ENCODE measurements around the gene SUPV3L1. TPM values are rescaled to one million over a fixed set of nuclear protein-coding genes. Genes with fewer than 3 reads are reported as not detected.

SUPV3L1 gene
- total RNA-seq, 3 donors from 2014 or later (not counting 1 experiment from before 2014, with no cell fraction given), result 56.6 to 104 (median 67.1) TPM

GRCh38 chr10:69145864-69146263 lies 34.2 kb upstream of the SUPV3L1 start:
- Histone ChIP-seq H3K9me3 (ENCODE audit: control insufficient read depth, insufficient read depth, low read length) (no peaks in the 10 kb centered on the region), H3K27me3 (ENCODE audit: control insufficient read depth, insufficient read depth, low read length) (no peaks in the 10 kb centered on the region), H3K4me1 (ENCODE audit: control insufficient read depth, insufficient read depth, low read length) (peaks cover 10% of the 10 kb centered on the region), H3K4me3 (ENCODE audit: low read length) (no peak overlapping the region), H3K36me3 (ENCODE audit: control insufficient read depth, insufficient read depth, low read length) (no peaks in the 10 kb centered on the region), H3K27ac (ENCODE audit: low read length) (no peak overlapping the region)
- Mint-ChIP-seq H3K36me3 (no peaks in the 10 kb centered on the region), H3K9me3 (no peaks in the 10 kb centered on the region), H3K4me3 (no peak overlapping the region), H3K27ac (peak overlapping the region; percentile 14 to 50), H3K27me3 (ENCODE audit: low read depth in 2 of 2) (no peaks in the 10 kb centered on the region), H3K4me1 (peaks cover 60 to 69% of the 10 kb centered on the region in 2 donors)
- no peak for TF ChIP-seq CTCF (IDR thresholded peaks at IDR 0.05)
- DNase-seq, result no peak
- no peak for ATAC-seq
- 98% methylated on average over 8 of the region's 8 CpGs for WGBS (ENCODE audit: insufficient coverage)
- intact Hi-C loops (cut with micrococcal nuclease), result no loop called here

GRCh38 chr10:69146759-69147158 lies 33.3 kb upstream of the SUPV3L1 start:
- intact Hi-C loops (cut with micrococcal nuclease), result no loop called here
- no peak for TF ChIP-seq CTCF (IDR thresholded peaks at IDR 0.05)
- no peaks in the 10 kb centered on the region for H3K36me3 ChIP-seq (ENCODE audit: control insufficient read depth, insufficient read depth, low read length)
- no peak for DNase-seq
- Mint-ChIP-seq H3K36me3 (no peaks in the 10 kb centered on the region), H3K4me1 (peaks cover 56 to 64% of the 10 kb centered on the region in 2 donors), H3K27me3 (ENCODE audit: low read depth in 2 of 2) (no peaks in the 10 kb centered on the region), H3K9me3 (no peaks in the 10 kb centered on the region), H3K27ac (peak overlapping the region; percentile 14 to 50), H3K4me3 (no peak overlapping the region)
- H3K27me3 ChIP-seq (ENCODE audit: control insufficient read depth, insufficient read depth, low read length), result no peaks in the 10 kb centered on the region
- H3K27ac ChIP-seq (ENCODE audit: low read length), result no peak overlapping the region
- no peaks in the 10 kb centered on the region for H3K9me3 ChIP-seq (ENCODE audit: control insufficient read depth, insufficient read depth, low read length)
- 20% methylated on average over 1 of the region's 2 CpGs for WGBS (ENCODE audit: insufficient coverage)
- no peak overlapping the region for H3K4me3 ChIP-seq (ENCODE audit: low read length)
- ATAC-seq, result no peak
- peaks cover 10% of the 10 kb centered on the region for H3K4me1 ChIP-seq (ENCODE audit: control insufficient read depth, insufficient read depth, low read length)

- H3K27ac Mint-ChIP-seq, result no peak overlapping the region
- 100% methylated on average over 2 of the region's 3 CpGs for WGBS (ENCODE audit: insufficient coverage)
- H3K9me3 ChIP-seq (ENCODE audit: control insufficient read depth, insufficient read depth, low read length), result no peaks in the 10 kb centered on the region
- no peak overlapping the region for H3K4me3 ChIP-seq (ENCODE audit: low read length)
- no peaks in the 10 kb centered on the region for H3K9me3 Mint-ChIP-seq
- intact Hi-C loops (cut with micrococcal nuclease), result no loop called here
- H3K36me3 ChIP-seq (ENCODE audit: control insufficient read depth, insufficient read depth, low read length), result peaks cover 4% of the 10 kb centered on the region
- no peaks in the 10 kb centered on the region for H3K36me3 Mint-ChIP-seq
- peaks cover 23 to 52% of the 10 kb centered on the region in 2 donors for H3K4me1 Mint-ChIP-seq
- H3K27me3 Mint-ChIP-seq (ENCODE audit: low read depth in 2 of 2), result no peaks in the 10 kb centered on the region
- no peak for TF ChIP-seq CTCF (IDR thresholded peaks at IDR 0.05)
- H3K4me3 Mint-ChIP-seq, result no peak overlapping the region
- H3K4me1 ChIP-seq (ENCODE audit: control insufficient read depth, insufficient read depth, low read length), result peaks cover 10% of the 10 kb centered on the region
- no peak for DNase-seq
- ATAC-seq, result no peak
- no peaks in the 10 kb centered on the region for H3K27me3 ChIP-seq (ENCODE audit: control insufficient read depth, insufficient read depth, low read length)
- no peak overlapping the region for H3K27ac ChIP-seq (ENCODE audit: low read length)
Measured at GRCh38 chr10:69151984-69152383, 28.1 kb upstream of the SUPV3L1 start.

- Mint-ChIP-seq H3K9me3 (no peaks in the 10 kb centered on the region), H3K36me3 (no peaks in the 10 kb centered on the region), H3K27ac (peak overlapping the region; percentile 31), H3K27me3 (ENCODE audit: low read depth in 2 of 2) (no peaks in the 10 kb centered on the region), H3K4me3 (no peak overlapping the region), H3K4me1 (peaks cover 18 to 46% of the 10 kb centered on the region in 2 donors)
- no peak overlapping the region for H3K27ac ChIP-seq (ENCODE audit: low read length)
- WGBS (ENCODE audit: insufficient coverage), result 93% methylated on average over 6 of the region's 6 CpGs
- no peak for ATAC-seq
- H3K27me3 ChIP-seq (ENCODE audit: control insufficient read depth, insufficient read depth, low read length), result no peaks in the 10 kb centered on the region
- no peak for TF ChIP-seq CTCF (IDR thresholded peaks at IDR 0.05)
- no peaks in the 10 kb centered on the region for H3K9me3 ChIP-seq (ENCODE audit: control insufficient read depth, insufficient read depth, low read length)
- peaks cover 10% of the 10 kb centered on the region for H3K4me1 ChIP-seq (ENCODE audit: control insufficient read depth, insufficient read depth, low read length)
- intact Hi-C loops (cut with micrococcal nuclease), result no loop called here
- no peak for DNase-seq
- peaks cover 16% of the 10 kb centered on the region for H3K36me3 ChIP-seq (ENCODE audit: control insufficient read depth, insufficient read depth, low read length)
- H3K4me3 ChIP-seq (ENCODE audit: low read length), result no peak overlapping the region
Measured at GRCh38 chr10:69153227-69153626, 26.8 kb upstream of the SUPV3L1 start.

Measured in natural killer cell (primary cell).